ENCODE data around the gene SPATA1. TPM values are rescaled to one million over a fixed set of nuclear protein-coding genes. Genes with fewer than 3 reads are reported as not detected.

SPATA1 gene
- total RNA-seq, 2 donors from 2014 or later = 0.77 to 2.2 TPM

DNA sequence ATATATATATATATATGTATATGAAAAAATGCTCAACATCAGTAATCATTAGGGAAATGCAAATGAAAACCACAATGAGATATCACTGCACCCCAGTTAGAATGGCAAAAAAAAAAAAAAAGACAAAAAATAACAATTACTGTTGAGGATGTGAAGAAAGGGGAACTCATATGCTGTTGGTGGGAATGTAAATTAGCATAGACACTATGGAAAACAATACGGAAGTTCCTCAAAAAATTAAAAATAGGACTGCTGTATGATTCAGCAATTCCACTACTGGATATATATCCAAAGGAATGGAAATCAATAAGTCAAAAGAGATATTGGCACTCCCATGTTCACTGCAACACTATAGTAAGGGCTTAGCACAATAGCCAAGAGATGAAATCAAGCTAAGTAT lies 109.6 kb downstream of the SPATA1 start:
- DNase-seq = no peak
- intact Hi-C loops (cut with DNase I) = loop anchor here in 1 of 2 donors (10.0 kb wide), 1 partner anchor 139 kb away; no protein-coding TSS in a partner anchor
- ATAC-seq = no peak

Other genes with a start within 250 kb of the SPATA1 start
- gene SAMD13, start 204.7 kb upstream of the SPATA1 start, total RNA-seq = 1 to 10 TPM in 1 of 2 donors, under 1 TPM in 1; 0.50 to 1.1 TPM
- not detected for gene DNASE2B, start 107.9 kb upstream of the SPATA1 start, total RNA-seq
- 10 to 100 TPM; 28.5 to 32.1 TPM for gene RPF1, start 27.1 kb upstream of the SPATA1 start, total RNA-seq
- gene GNG5, start 195 bp downstream of the SPATA1 start, total RNA-seq = 100 to 1,000 TPM; 141 to 155 TPM
- gene CTBS, start 68.1 kb downstream of the SPATA1 start, total RNA-seq = 10 to 100 TPM in 1 of 2 donors, 1 to 10 TPM in 1; 8.0 to 11.4 TPM
- gene SSX2IP, start 184.1 kb downstream of the SPATA1 start, total RNA-seq = 10 to 100 TPM; 14.8 to 20.0 TPM

All from left cardiac atrium (tissue), 4 donors.